Nephron progenitor cell (in vitro differentiated cells): Measurements from ENCODE around the gene HSPA12B.
A peak's percentile ranks its signal among the peaks of the same experiment; 100 is the strongest.

ENCODE experiments used
- DNase-seq: peaks from one replicate; pipeline ENCODE4 v3.0.0; 2021
- H3K27ac Mint-ChIP-seq: 2 replicates; pipeline ENCODE4 v1.8.0; 2021; ENCODE audit warnings: mild to moderate bottlenecking, moderate library complexity, mixed read lengths
- H3K27me3 Mint-ChIP-seq: 2 replicates; pipeline ENCODE4 v1.8.0; 2021; ENCODE audit warnings: mild to moderate bottlenecking, low read depth, mixed read lengths; ENCODE audit not compliant: poor library complexity
- H3K36me3 Mint-ChIP-seq: 2 replicates; pipeline ENCODE4 v1.8.0; 2021; ENCODE audit warnings: low read depth, mixed read lengths
- H3K4me1 Mint-ChIP-seq: 2 replicates; pipeline ENCODE4 v1.8.0; 2021; ENCODE audit warnings: mixed read lengths
- H3K4me3 Mint-ChIP-seq: 2 replicates; pipeline ENCODE4 v1.8.0; 2021; ENCODE audit warnings: mild to moderate bottlenecking, moderate library complexity, mixed read lengths
- H3K9me3 Mint-ChIP-seq: 2 replicates; pipeline ENCODE4 v1.8.0; 2021; ENCODE audit warnings: mild to moderate bottlenecking, moderate library complexity, mixed read lengths
- TF ChIP-seq, protein P1 (sequence below): fragments of 200-600 bp; sonication (generic); IDR thresholded peaks from 2 replicates; pipeline ENCODE4 v1.5.0; 2021; ENCODE audit warnings: antibody characterized with exemption

The HSPA12B gene

GRCh38 chr20:3749689-3750531 is 17.4 kb downstream of the HSPA12B start:
- DNase-seq: peak; percentile 84
- Mint-ChIP-seq H3K9me3 (no peaks in the 10 kb centered on the region), H3K27me3 (peaks cover 67% of the 10 kb centered on the region), H3K36me3 (peaks cover 30% of the 10 kb centered on the region), H3K27ac (no peak overlapping the region), H3K4me3 (peak overlapping the region; percentile 32), H3K4me1 (peaks cover 8% of the 10 kb centered on the region)
- TF ChIP-seq, protein P1, sequence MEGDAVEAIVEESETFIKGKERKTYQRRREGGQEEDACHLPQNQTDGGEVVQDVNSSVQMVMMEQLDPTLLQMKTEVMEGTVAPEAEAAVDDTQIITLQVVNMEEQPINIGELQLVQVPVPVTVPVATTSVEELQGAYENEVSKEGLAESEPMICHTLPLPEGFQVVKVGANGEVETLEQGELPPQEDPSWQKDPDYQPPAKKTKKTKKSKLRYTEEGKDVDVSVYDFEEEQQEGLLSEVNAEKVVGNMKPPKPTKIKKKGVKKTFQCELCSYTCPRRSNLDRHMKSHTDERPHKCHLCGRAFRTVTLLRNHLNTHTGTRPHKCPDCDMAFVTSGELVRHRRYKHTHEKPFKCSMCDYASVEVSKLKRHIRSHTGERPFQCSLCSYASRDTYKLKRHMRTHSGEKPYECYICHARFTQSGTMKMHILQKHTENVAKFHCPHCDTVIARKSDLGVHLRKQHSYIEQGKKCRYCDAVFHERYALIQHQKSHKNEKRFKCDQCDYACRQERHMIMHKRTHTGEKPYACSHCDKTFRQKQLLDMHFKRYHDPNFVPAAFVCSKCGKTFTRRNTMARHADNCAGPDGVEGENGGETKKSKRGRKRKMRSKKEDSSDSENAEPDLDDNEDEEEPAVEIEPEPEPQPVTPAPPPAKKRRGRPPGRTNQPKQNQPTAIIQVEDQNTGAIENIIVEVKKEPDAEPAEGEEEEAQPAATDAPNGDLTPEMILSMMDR: peak; percentile 92

DNA sequence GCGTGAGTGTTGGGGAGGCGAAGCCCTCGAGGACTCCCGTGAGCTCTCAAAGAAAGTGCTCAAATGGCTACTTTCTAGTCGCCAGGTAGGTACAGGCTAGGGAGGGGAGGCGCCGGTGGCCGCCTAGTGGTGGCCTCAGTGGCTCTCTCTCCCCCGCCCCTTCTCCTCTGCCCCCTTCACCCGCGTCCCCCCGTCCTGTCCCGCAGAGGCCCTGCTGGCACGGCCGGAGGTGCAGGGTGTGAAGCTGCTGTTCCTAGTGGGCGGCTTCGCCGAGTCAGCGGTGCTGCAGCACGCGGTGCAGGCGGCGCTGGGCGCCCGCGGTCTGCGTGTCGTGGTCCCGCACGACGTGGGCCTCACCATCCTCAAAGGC is 18.8 kb downstream of the HSPA12B start:
- TF ChIP-seq, protein P1: no peak
- H3K9me3 Mint-ChIP-seq: no peaks in the 10 kb centered on the region
- H3K27me3 Mint-ChIP-seq: peaks cover 54% of the 10 kb centered on the region
- H3K4me3 Mint-ChIP-seq: no peak overlapping the region
- DNase-seq: no peak
- H3K36me3 Mint-ChIP-seq: peaks cover 17% of the 10 kb centered on the region
- peaks cover 4% of the 10 kb centered on the region for H3K4me1 Mint-ChIP-seq
- H3K27ac Mint-ChIP-seq: no peak overlapping the region

DNA sequence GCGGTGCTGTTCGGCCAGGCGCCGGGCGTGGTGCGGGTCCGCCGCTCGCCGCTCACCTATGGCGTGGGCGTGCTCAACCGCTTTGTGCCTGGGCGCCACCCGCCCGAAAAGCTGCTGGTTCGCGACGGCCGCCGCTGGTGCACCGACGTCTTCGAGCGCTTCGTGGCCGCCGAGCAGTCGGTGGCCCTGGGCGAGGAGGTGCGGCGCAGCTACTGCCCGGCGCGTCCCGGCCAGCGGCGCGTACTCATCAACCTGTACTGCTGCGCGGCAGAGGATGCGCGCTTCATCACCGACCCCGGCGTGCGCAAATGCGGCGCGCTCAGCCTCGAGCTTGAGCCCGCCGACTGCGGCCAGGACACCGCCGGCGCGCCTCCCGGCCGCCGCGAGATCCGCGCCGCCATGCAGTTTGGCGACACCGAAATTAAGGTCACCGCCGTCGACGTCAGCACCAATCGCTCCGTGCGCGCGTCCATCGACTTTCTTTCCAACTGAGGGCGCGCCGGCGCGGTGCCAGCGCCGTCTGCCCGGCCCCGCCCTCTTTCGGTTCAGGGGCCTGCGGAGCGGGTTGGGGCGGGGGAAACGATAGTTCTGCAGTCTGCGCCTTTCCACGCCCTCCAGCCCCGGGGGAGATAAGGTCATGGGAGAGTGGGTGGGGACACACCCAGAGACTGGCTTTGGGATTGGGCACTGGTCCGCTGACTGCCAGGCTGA is 19.3 kb downstream of the HSPA12B start:
- Mint-ChIP-seq H3K9me3 (no peaks in the 10 kb centered on the region), H3K36me3 (peaks cover 14% of the 10 kb centered on the region), H3K4me3 (peak overlapping the region; percentile 40), H3K27me3 (peaks cover 48% of the 10 kb centered on the region), H3K4me1 (peaks cover 4% of the 10 kb centered on the region), H3K27ac (no peak overlapping the region)
- peak; percentile 57 for DNase-seq
- TF ChIP-seq, protein P1: no peak

DNA sequence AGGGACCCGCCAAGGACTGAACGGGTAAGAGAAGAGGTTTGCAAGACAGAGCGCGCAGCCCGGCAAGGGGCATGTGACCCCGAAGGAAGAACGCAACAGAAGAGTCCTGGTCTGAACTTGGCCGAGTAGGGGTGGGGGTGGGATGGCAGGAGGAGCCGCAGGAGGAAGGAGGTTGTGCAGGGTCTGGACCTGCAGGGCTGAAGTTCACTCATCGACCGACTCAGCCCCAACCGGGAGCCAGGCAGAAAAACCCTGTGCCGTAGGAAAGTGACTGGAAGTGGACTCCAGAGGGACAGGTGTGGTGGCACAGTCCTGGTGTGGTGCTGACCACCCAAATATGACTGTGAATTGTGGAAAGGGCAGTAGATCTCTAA is 19.9 kb downstream of the HSPA12B start:
- Mint-ChIP-seq H3K36me3 (peaks cover 12% of the 10 kb centered on the region), H3K27me3 (peaks cover 44% of the 10 kb centered on the region), H3K4me3 (peak overlapping the region; percentile 40), H3K9me3 (no peaks in the 10 kb centered on the region), H3K4me1 (peaks cover 4% of the 10 kb centered on the region), H3K27ac (no peak overlapping the region)
- TF ChIP-seq, protein P1: no peak
- DNase-seq: no peak

GRCh38 chr20:3753098-3753497 is 20.6 kb downstream of the HSPA12B start:
- peaks cover 4% of the 10 kb centered on the region for H3K4me1 Mint-ChIP-seq
- peaks cover 18% of the 10 kb centered on the region for H3K36me3 Mint-ChIP-seq
- peak; percentile 73 for DNase-seq
- H3K4me3 Mint-ChIP-seq: no peak overlapping the region
- no peaks in the 10 kb centered on the region for H3K9me3 Mint-ChIP-seq
- TF ChIP-seq, protein P1: peak; percentile 66
- H3K27ac Mint-ChIP-seq: no peak overlapping the region
- peaks cover 42% of the 10 kb centered on the region for H3K27me3 Mint-ChIP-seq
